Endothelial cell of umbilical vein (primary cell): ENCODE results near the gene SCN1B. TPM values are rescaled to one million over a fixed set of nuclear protein-coding genes. Genes with fewer than 3 reads are reported as not detected.

Experiments used
- BruUV-seq: library from RNA; stranded (reverse); fragments of 400-500 nt; replicated peaks from 2 replicates; lab custom pipeline; 2021; lab: Mats Ljungman, UMichigan
- CTCF ChIA-PET: fragments of 300-600, 350-600 bp; sonication (Branson Sonifier 250); formaldehyde crosslinking; loops from one replicate; lab custom pipeline; 2021; ENCODE audit warnings: antibody characterized with exemption, inconsistent platforms; lab: Charles Lee
- POLR2A ChIA-PET: fragments of 300-600, 350-600 bp; sonication (Branson Sonifier 250); formaldehyde crosslinking; loops from one replicate; lab custom pipeline; 2021; ENCODE audit warnings: antibody characterized with exemption, inconsistent platforms; lab: Charles Lee
- DNase-seq: peaks from one replicate; pipeline ENCODE4 v3.0.0-alpha.2; 2011; ENCODE audit warnings: low read depth, low spot score
- FAIRE-seq: peaks from 2 replicates; lab custom pipeline; 2011; peaks lifted over from hg19 to GRCh38; lab: Jason Lieb, UNC
- H2AFZ ChIP-seq: 2 replicates; pipeline ENCODE4 v1.6.0; 2012; ENCODE audit warnings: low read depth, low read length, control low read depth, inconsistent platforms
- H3K27ac ChIP-seq: 2 replicates; pipeline ENCODE4 v1.5.1; 2011; ENCODE audit warnings: low read depth, mild to moderate bottlenecking, control low read depth, low read length, moderate library complexity; ENCODE audit not compliant: insufficient read depth
- H3K27me3 ChIP-seq, 2 experiments: 2 replicates each; pipeline versions ENCODE4 v1.6.0 to v1.6.1; 2011; ENCODE audit warnings: low read length in 2 of 2, mixed read lengths in 1 of 2; ENCODE audit not compliant: control insufficient read depth in 2 of 2, insufficient read depth in 2 of 2
- H3K36me3 ChIP-seq, 2 experiments: 2 replicates in 1 of 2; 3 replicates in 1 of 2; pipeline ENCODE4 v1.5.1; 2011; ENCODE audit warnings: low read length in 2 of 2, mild to moderate bottlenecking in 1 of 2, moderate library complexity in 1 of 2; ENCODE audit not compliant: control insufficient read depth in 2 of 2, insufficient read depth in 2 of 2; ENCODE audit errors: extremely low read depth in 1 of 2
- H3K4me1 ChIP-seq: 3 replicates; pipeline ENCODE4 v1.5.1; 2011; ENCODE audit warnings: mild to moderate bottlenecking, low read length; ENCODE audit not compliant: control insufficient read depth, insufficient read depth; ENCODE audit errors: extremely low read depth
- H3K4me2 ChIP-seq: 2 replicates; pipeline ENCODE4 v1.6.1; 2011; ENCODE audit warnings: low read length, control low read depth, mixed read lengths; ENCODE audit not compliant: insufficient read depth
- H3K4me3 ChIP-seq, 3 experiments: fragments of 200-600 bp in 1 of 3; sonication (generic), shearing (Covaris generic) in 1 of 3; replicated peaks in 1 of 3; 2 replicates each; pipeline ENCODE4 v1.5.1; 2011 to 2016; ENCODE audit warnings: control low read depth in 3 of 3, low read length in 3 of 3, mild to moderate bottlenecking in 2 of 3, inconsistent platforms in 1 of 3, low read depth in 1 of 3, moderate library complexity in 1 of 3; ENCODE audit not compliant: insufficient read depth in 1 of 3
- H3K79me2 ChIP-seq: 2 replicates; pipeline ENCODE4 v1.6.0; 2012; ENCODE audit warnings: low read length, inconsistent platforms; ENCODE audit not compliant: control insufficient read depth, insufficient read depth
- H3K9ac ChIP-seq: replicated peaks from 2 replicates; pipeline ENCODE3; 2011; ENCODE audit warnings: low read length, control low read depth; ENCODE audit not compliant: insufficient read depth; ENCODE audit errors: extremely low read depth
- H3K9me1 ChIP-seq: replicated peaks from 3 replicates; pipeline ENCODE4 v1.6.0; 2011; ENCODE audit warnings: mild to moderate bottlenecking, low read length; ENCODE audit not compliant: control insufficient read depth, insufficient read depth; ENCODE audit errors: extremely low read depth
- H3K9me3 ChIP-seq: replicated peaks from 2 replicates; pipeline ENCODE4 v1.5.1; 2012; ENCODE audit warnings: low read length, inconsistent platforms; ENCODE audit not compliant: control insufficient read depth, insufficient read depth
- H4K20me1 ChIP-seq: replicated peaks from 2 replicates; pipeline ENCODE3; 2011; ENCODE audit warnings: mild to moderate bottlenecking, low read length; ENCODE audit not compliant: control insufficient read depth, insufficient read depth; ENCODE audit errors: extremely low read depth
- CTCF ChIP-seq, 2 donors: IDR thresholded peaks; 1 replicate in 1 of 2; 2 replicates in 1 of 2; pipeline ENCODE4 v1.5.1; 2011; ENCODE audit warnings: low read length in 2 of 2, mild to moderate bottlenecking in 2 of 2, moderate library complexity in 2 of 2, control low read depth in 1 of 2, inconsistent platforms in 1 of 2, low read depth in 1 of 2; ENCODE audit not compliant: insufficient read depth in 1 of 2; ENCODE audit errors: extremely low read depth in 1 of 2
- EZH2 ChIP-seq: IDR thresholded peaks from 2 replicates; pipeline ENCODE4 v1.6.1; 2012; ENCODE audit warnings: borderline replicate concordance, low read depth, mild to moderate bottlenecking, moderate library complexity, low read length, inconsistent platforms; ENCODE audit not compliant: severe bottlenecking
- FOS ChIP-seq: IDR thresholded peaks from 2 replicates; pipeline ENCODE4 v1.6.1; 2011; ENCODE audit warnings: mild to moderate bottlenecking, low read length, moderate library complexity, borderline replicate concordance; ENCODE audit not compliant: insufficient read depth
- GATA2 ChIP-seq: IDR thresholded peaks from 2 replicates; pipeline ENCODE4 v1.7.0; 2011; ENCODE audit warnings: low read depth, mild to moderate bottlenecking, moderate library complexity, mixed read lengths, low read length; ENCODE audit not compliant: insufficient read length, insufficient read depth
- JUN ChIP-seq: IDR thresholded peaks from 2 replicates; pipeline ENCODE4 v1.6.1; 2011; ENCODE audit warnings: borderline replicate concordance, low read depth; ENCODE audit not compliant: insufficient read length, insufficient read depth
- MAX ChIP-seq: IDR thresholded peaks from 2 replicates; pipeline ENCODE4 v1.6.1; 2011; ENCODE audit not compliant: insufficient read depth, insufficient read length
- MYC ChIP-seq: IDR thresholded peaks from one replicate; pipeline ENCODE4 v1.6.1; 2011; ENCODE audit warnings: mild to moderate bottlenecking, low read depth, low read length
- POLR2A ChIP-seq: IDR thresholded peaks from 2 replicates; pipeline ENCODE4 v1.6.1; 2012; ENCODE audit warnings: low read depth, mild to moderate bottlenecking, control low read depth, low read length
- POLR2AphosphoS5 ChIP-seq: IDR thresholded peaks from 2 replicates; pipeline ENCODE4 v1.6.1; 2012; ENCODE audit warnings: low read depth, mild to moderate bottlenecking, control low read depth, low read length, moderate library complexity; ENCODE audit not compliant: insufficient read depth
- dilution Hi-C: fragments of 300-500 bp; cut with MboI; formaldehyde crosslinking; loops from one replicate; pipeline ENCODE4 v1.15.0; 2019; ENCODE audit warnings: low sequenced_read_pairs; ENCODE audit not compliant: extremely low pct_ligation_motif_present
- intact Hi-C: fragments of 100-400 bp; cut with micrococcal nuclease; formaldehyde crosslinking; loops from one replicate; pipeline ENCODE4 v1.10.0; 2022
- polyA plus RNA-seq, 4 experiments: library from polyadenylated mRNA; depleted of rRNA in 3 of 4; stranded (reverse) in 3 of 4; unstranded in 1 of 4; fragments of >200 nt; gene quantifications; 2 replicates each; pipeline versions ENCODE4 v1.2.1 to v1.2.3, GENCODE V29; 2011 to 2012; ENCODE audit warnings: missing spikeins in 1 of 4
- total RNA-seq: library from RNA; stranded (reverse); gene quantifications from 2 replicates; pipeline ENCODE4 v1.2.3, GENCODE V29; 2021

Gene SCN1B
- total and polyA plus RNA-seq, 2 donors (not counting 3 experiments of a cell fraction or from before 2014, with no cell fraction given): 11.2 to 14.2 TPM

- POLR2A ChIA-PET: no interaction called here
- Histone ChIP-seq H3K36me3 (no peaks in the 10 kb centered on the region), H3K9ac (no peak overlapping the region), H3K27me3 (no peaks in the 10 kb centered on the region), H3K9me3 (no peaks in the 10 kb centered on the region), H3K9me1 (no peaks in the 10 kb centered on the region), H3K4me3 (no peak overlapping the region), H4K20me1 (no peaks in the 10 kb centered on the region), H3K27ac (no peak overlapping the region), H3K4me2 (no peak overlapping the region), H3K4me1 (peaks cover 38% of the 10 kb centered on the region), H3K79me2 (no peaks in the 10 kb centered on the region), H2AFZ (no peak overlapping the region)
- no TSS peak for BruUV-seq
- intact Hi-C loops (loop anchor here (2.0 kb wide), 1 partner anchor 19 kb away; no protein-coding TSS in a partner anchor), dilution Hi-C loops (no loop called here)
- TF ChIP-seq EZH2: no peak
- TF ChIP-seq CTCF (IDR thresholded peaks at IDR 0.05; ENCODE audit: extremely low read depth in 1 of 2, insufficient read depth in 1 of 2, low read depth in 1 of 2, low read length in 2 of 2): no peak
- TF ChIP-seq JUN: no peak
- no peak for TF ChIP-seq FOS
- TF ChIP-seq GATA2: no peak
- no peak for TF ChIP-seq POLR2A
- TF ChIP-seq MAX: no peak
- TF ChIP-seq POLR2AphosphoS5: no peak
- no peak for TF ChIP-seq MYC
- DNase-seq (no peak), FAIRE-seq (no peak)
- CTCF ChIA-PET: no interaction called here
Observed at GRCh38 chr19:34994286-34994642, 36.0 kb upstream of the SCN1B start.
